ENCODE measurements around the gene ELP6.

ELP6 gene

GRCh38 chr3:47459534-47460085 is 53.9 kb downstream of the ELP6 start:
- DNase-seq (ENCODE audit: low read depth): peak; percentile 22

DNA sequence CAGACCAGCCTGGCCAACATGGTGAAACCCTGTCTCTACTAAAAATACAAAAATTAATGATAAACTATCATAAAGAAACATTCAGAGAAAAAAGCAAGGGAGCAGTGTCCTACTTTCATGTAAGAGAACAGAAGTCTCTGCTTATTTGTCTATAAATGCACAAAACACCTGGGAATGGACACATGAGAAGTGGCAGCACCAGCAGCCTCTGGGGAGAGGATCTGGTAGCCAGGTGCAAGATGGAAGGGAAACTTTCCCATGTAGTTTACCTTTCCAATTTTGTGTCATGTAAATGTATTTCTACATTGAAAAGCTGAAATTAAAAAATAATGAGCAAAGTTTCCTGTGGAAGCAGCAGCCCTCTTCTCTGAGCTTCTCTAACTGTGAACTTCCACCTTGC is 56.5 kb downstream of the ELP6 start:
- DNase-seq (ENCODE audit: low read depth): no peak

DNA sequence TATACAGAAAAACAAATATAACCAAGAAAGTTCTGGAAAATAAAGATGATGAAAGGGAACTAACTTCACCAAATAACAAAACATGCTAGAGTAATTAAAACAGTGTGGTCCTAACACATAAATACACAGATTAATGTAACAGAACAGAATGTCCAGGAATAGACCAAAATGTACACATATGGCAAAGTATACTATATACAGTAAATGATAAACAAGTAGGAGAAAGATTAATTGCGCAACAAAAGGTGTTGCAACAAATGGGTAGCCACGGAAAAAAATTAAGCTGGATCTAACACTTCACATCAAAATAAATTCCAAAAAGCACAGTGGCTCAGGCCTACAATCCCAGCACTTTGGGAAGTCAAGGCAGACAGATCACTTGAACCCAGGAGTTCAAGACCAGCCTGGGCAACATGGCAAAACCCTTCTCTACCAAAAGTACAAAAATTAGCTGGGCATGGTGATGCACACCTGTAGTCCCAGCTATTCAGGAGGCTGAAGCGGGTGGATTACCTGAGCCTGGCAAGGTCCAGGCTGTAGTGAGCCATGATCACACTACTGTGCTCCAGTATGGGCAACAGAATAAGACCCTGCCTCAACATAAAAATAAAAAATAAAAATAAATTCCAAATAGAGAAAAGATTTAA is 57.6 kb downstream of the ELP6 start:
- no peak for DNase-seq (ENCODE audit: low read depth)

GRCh38 chr3:47452453-47453215 is 60.9 kb downstream of the ELP6 start:
- DNase-seq (ENCODE audit: low read depth): no peak

Data from CMK (cell line).